ENCODE measurements around the gene RENBP. TPM values are rescaled to one million over a fixed set of nuclear protein-coding genes. Genes with fewer than 3 reads are reported as not detected.

The RENBP gene
- polyA plus RNA-seq, 1 of the 3 experiments (the other 2 are of a cell fraction), result 0.90 TPM

DNA sequence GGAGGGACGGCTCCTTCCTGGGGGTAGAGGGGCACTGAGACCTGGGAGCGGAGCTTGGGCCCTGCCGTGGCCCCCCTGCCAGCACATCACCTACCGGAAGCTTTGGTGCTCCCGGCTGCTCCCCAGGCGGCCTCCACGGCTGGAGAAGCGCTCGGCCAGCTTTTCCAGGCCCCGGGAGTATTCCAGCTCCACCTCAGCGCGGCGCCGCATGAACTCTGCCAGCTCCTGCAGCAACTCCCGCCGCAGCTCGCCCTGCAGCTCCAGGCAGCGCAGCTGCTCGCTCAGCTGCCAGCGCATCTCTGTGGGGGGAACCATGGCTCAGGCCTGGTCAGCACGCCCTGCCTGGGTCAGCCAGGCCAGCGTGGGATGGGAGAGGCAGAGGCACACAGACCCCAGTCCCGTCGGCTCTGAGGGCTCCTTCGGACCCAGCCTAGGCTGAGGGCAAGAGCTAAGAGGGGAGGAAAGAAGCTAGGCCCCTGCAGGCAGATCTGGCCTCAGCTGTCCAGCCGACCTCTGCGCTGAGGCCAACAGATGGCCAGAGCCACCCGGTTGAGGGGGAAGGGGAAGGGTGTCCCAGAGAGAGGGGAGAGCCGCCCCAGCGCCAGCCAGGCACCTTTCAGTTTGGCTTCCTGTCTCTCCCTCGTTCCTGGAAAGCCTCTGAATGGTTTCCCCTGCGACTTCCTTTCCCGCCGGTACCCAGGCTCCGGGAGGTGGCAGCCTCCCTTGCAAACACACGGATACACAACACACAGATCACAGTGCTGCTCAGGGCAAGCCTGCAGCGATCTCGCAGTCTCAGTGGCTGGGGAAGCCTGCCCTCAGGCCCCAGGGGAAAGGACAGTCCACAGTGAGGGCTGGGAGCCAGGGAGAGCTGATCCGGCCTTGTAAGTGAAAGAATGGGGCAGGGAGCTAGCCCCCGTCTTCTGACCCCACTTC lies 22.7 kb downstream of the RENBP start:
- Histone ChIP-seq H3K9me2 (no peaks in the 10 kb centered on the region), H3K9me3 (no peaks in the 10 kb centered on the region), H2AFZ (ENCODE audit: low read depth) (no peak overlapping the region), H3K9ac (no peak overlapping the region), H3F3A (replicated peaks; ENCODE audit: insufficient read depth) (peaks cover 8% of the 10 kb centered on the region), H3K27ac (ENCODE audit: low read depth in 2 of 2, low read length in 1 of 2) (peak overlapping the region in 1 of 2 experiments; percentile 92; a peak in 2 of 4 replicates), H3K36me3 (replicated peaks in 1 of 2; ENCODE audit: control insufficient read depth in 1 of 2, insufficient read depth in 2 of 2, low read length in 1 of 2) (no peaks in the 10 kb centered on the region), H4K20me1 (ENCODE audit: insufficient read depth) (no peaks in the 10 kb centered on the region; the same call in 1 of the 2 replicates), H3K4me1 (ENCODE audit: control insufficient read depth in 1 of 2, insufficient read depth in 2 of 2, low read depth in 1 of 2, low read length in 1 of 2) (peaks cover 0 to 57% of the 10 kb centered on the region in 2 experiments; a peak in 1 of 4 replicates), H3K79me2 (ENCODE audit: insufficient read depth) (no peaks in the 10 kb centered on the region), H3K27me3 (ENCODE audit: insufficient read depth) (peaks cover 44% of the 10 kb centered on the region), H3K4me2 (no peak overlapping the region), H3K4me3 (ENCODE audit: low read depth in 2 of 2, low read length in 1 of 2) (no peak overlapping the region)
- TF ChIP-seq POLR2AphosphoS5 (IDR thresholded peaks at IDR 0.05; ENCODE audit: low read depth, low read length), result no peak
- TF ChIP-seq, protein P1, sequence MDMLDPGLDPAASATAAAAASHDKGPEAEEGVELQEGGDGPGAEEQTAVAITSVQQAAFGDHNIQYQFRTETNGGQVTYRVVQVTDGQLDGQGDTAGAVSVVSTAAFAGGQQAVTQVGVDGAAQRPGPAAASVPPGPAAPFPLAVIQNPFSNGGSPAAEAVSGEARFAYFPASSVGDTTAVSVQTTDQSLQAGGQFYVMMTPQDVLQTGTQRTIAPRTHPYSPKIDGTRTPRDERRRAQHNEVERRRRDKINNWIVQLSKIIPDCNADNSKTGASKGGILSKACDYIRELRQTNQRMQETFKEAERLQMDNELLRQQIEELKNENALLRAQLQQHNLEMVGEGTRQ (IDR thresholded peaks at IDR 0.05; ENCODE audit: borderline replicate concordance, low read depth, low read length), result no peak
- TF ChIP-seq, protein P2, sequence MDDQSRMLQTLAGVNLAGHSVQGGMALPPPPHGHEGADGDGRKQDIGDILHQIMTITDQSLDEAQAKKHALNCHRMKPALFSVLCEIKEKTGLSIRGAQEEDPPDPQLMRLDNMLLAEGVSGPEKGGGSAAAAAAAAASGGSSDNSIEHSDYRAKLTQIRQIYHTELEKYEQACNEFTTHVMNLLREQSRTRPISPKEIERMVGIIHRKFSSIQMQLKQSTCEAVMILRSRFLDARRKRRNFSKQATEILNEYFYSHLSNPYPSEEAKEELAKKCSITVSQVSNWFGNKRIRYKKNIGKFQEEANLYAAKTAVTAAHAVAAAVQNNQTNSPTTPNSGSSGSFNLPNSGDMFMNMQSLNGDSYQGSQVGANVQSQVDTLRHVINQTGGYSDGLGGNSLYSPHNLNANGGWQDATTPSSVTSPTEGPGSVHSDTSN (IDR thresholded peaks at IDR 0.05), result no peak
- 0 out of 4 replicates have a peak, but pooled peaks of 1 of the 2 experiments have one; percentile 17 for TF ChIP-seq EP300 (IDR thresholded peaks at IDR 0.05; ENCODE audit: borderline replicate concordance in 1 of 2, low read depth in 1 of 2, low read length in 1 of 2)
- TF ChIP-seq TAF1 (IDR thresholded peaks at IDR 0.05; ENCODE audit: borderline replicate concordance, low read depth, low read length), result no peak
- TF ChIP-seq EZH2phosphoT487 (IDR thresholded peaks at IDR 0.05; ENCODE audit: borderline replicate concordance, low read depth), result no peak
- no peak for TF ChIP-seq TCF12 (IDR thresholded peaks at IDR 0.05)
- no peak for TF ChIP-seq YY1 (IDR thresholded peaks at IDR 0.05; ENCODE audit: low read depth)
- ChIA-PET CTCF (interaction anchor here (0.9 to 16.7 kb wide), 18 partner anchors 9 to 162 kb away, joined by 3 to 271 read pairs (median 4); partner anchors contain the start of genes NAA10, PLXNB3 and RENBP), POLR2A (interaction anchor here (1.0 to 3.0 kb wide), 6 partner anchors 11 to 156 kb away, joined by 3 to 14 read pairs (median 7); partner anchors contain the start of genes IDH3G, NAA10 and SSR4)
- 40% methylated on average over 15 of the region's 40 CpGs for WGBS (ENCODE audit: low lambda C conversion rate)
- DNase-seq, result peak; percentile 78

DNA sequence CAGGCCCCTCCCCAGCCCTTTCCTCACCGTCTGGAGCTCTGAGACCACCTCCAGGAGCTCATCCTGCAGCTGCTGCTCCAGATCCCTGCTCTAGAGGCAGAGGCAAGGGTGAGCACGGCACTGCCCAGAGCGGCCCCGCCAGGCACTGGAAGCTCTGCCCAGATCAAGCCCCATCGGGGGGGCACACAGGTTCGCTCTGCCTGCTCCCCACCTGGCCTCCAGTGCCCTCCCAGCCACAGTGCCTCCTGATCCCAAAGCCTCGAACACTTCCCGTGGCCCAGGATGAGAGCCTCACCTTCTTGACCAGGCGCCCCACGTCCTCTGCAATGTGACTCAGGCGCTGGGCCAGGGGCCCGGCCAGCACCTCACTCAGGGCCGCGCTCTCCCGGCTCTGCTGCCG lies 23.4 kb downstream of the RENBP start:
- no peak overlapping the region for H2AFZ ChIP-seq (ENCODE audit: low read depth)
- no peak for TF ChIP-seq SIN3A (IDR thresholded peaks at IDR 0.05; ENCODE audit: borderline replicate concordance, low read depth, low read length)
- no peak for TF ChIP-seq RFX5 (IDR thresholded peaks at IDR 0.05; ENCODE audit: low read length)

More for the DNA sequence above, 23.4 kb downstream of the RENBP start:
- H3K79me2 ChIP-seq (ENCODE audit: insufficient read depth), result no peaks in the 10 kb centered on the region
- POLR2A ChIA-PET, result interaction anchor here (1.5 to 3.0 kb wide), 4 partner anchors 10 to 155 kb away, joined by 5 to 14 read pairs (median 9); partner anchors contain the start of genes IDH3G and SSR4
- no peak overlapping the region for H3K4me3 ChIP-seq (ENCODE audit: low read depth in 2 of 2, low read length in 1 of 2)
- no peaks in the 10 kb centered on the region for H3K9me3 ChIP-seq
- H3K36me3 ChIP-seq (replicated peaks in 1 of 2; ENCODE audit: control insufficient read depth in 1 of 2, insufficient read depth in 2 of 2, low read length in 1 of 2), result no peaks in the 10 kb centered on the region
- H3K9me2 ChIP-seq, result no peaks in the 10 kb centered on the region
- peak overlapping the region in 1 of 2 experiments; percentile 92; a peak in 2 of 4 replicates for H3K27ac ChIP-seq (ENCODE audit: low read depth in 2 of 2, low read length in 1 of 2)
- H3K4me1 ChIP-seq (ENCODE audit: control insufficient read depth in 1 of 2, insufficient read depth in 2 of 2, low read depth in 1 of 2, low read length in 1 of 2), result peaks cover 0 to 51% of the 10 kb centered on the region in 2 experiments; a peak in 1 of 4 replicates
- H3F3A ChIP-seq (replicated peaks; ENCODE audit: insufficient read depth), result peaks cover 8% of the 10 kb centered on the region
- 61% methylated on average over 12 of the region's 16 CpGs for WGBS (ENCODE audit: low lambda C conversion rate)
- CTCF ChIA-PET, result interaction anchor here (0.9 to 16.7 kb wide), 9 partner anchors 12 to 161 kb away, joined by 3 to 271 read pairs (median 4); partner anchors contain the start of gene RENBP
- peaks cover 44% of the 10 kb centered on the region for H3K27me3 ChIP-seq (ENCODE audit: insufficient read depth)
- H3K4me2 ChIP-seq, result no peak overlapping the region
- no peaks in the 10 kb centered on the region for H4K20me1 ChIP-seq (ENCODE audit: insufficient read depth)
- no peak overlapping the region for H3K9ac ChIP-seq
- DNase-seq, result peak; percentile 47

All from SK-N-SH (cell line).